ENCODE measurements around the gene GNG5. TPM values are rescaled to one million over a fixed set of nuclear protein-coding genes. Genes with fewer than 3 reads are reported as not detected.

GNG5 gene
- total and polyA plus RNA-seq, 5 donors from 2014 or later, result 33.0 to 318 (median 233) TPM

GRCh38 chr1:84488107-84488506 lies 18.3 kb downstream of the GNG5 start:
- H3K4me3 Mint-ChIP-seq, result no peak overlapping the region
- no peak for DNase-seq
- peaks cover 0 to 4% (median 0%) of the 10 kb centered on the region in 7 donors for H3K9me3 Mint-ChIP-seq
- no peak overlapping the region for H3K4me3 ChIP-seq (ENCODE audit: low read depth, low read length)
- peaks cover 34 to 52% (median 45%) of the 10 kb centered on the region in 4 donors for H3K4me1 Mint-ChIP-seq
- no peaks in the 10 kb centered on the region for H3K9me3 ChIP-seq (ENCODE audit: control insufficient read depth in 2 of 2, low read length in 2 of 2)
- peaks cover 76% of the 10 kb centered on the region for H3K36me3 ChIP-seq (ENCODE audit: control insufficient read depth, insufficient read depth, low read length)
- no peak overlapping the region for H3K27ac ChIP-seq (ENCODE audit: insufficient read depth, low read length, poor library complexity, severe bottlenecking)
- no peaks in the 10 kb centered on the region for H3K4me1 ChIP-seq (ENCODE audit: control insufficient read depth, insufficient read depth, low read length, poor library complexity, severe bottlenecking)
- no peak for ATAC-seq (ENCODE audit: low read depth in 2 of 2)
- H3K27ac Mint-ChIP-seq, result no peak overlapping the region
- peaks cover 48% of the 10 kb centered on the region for H3K36me3 Mint-ChIP-seq
- no peaks in the 10 kb centered on the region for H3K27me3 Mint-ChIP-seq
- no peaks in the 10 kb centered on the region for H3K27me3 ChIP-seq (ENCODE audit: control insufficient read depth, insufficient read depth, low read length)

GRCh38 chr1:84481317-84481716 lies 25.1 kb downstream of the GNG5 start:
- H3K9me3 Mint-ChIP-seq, result peaks cover 4 to 13% (median 6%) of the 10 kb centered on the region in 7 donors
- H3K27me3 Mint-ChIP-seq, result peaks cover 22% of the 10 kb centered on the region
- H3K27ac ChIP-seq (ENCODE audit: insufficient read depth, low read length, poor library complexity, severe bottlenecking), result no peak overlapping the region
- peaks cover 0 to 4% of the 10 kb centered on the region in 2 experiments for H3K9me3 ChIP-seq (ENCODE audit: control insufficient read depth in 2 of 2, low read length in 2 of 2)
- no peak for ATAC-seq (ENCODE audit: low read depth in 2 of 2)
- H3K4me1 ChIP-seq (ENCODE audit: control insufficient read depth, insufficient read depth, low read length, poor library complexity, severe bottlenecking), result peaks cover 27% of the 10 kb centered on the region
- peaks cover 39 to 65% (median 51%) of the 10 kb centered on the region in 4 donors for H3K4me1 Mint-ChIP-seq
- peaks cover 39% of the 10 kb centered on the region for H3K36me3 ChIP-seq (ENCODE audit: control insufficient read depth, insufficient read depth, low read length)
- H3K4me3 Mint-ChIP-seq, result peak overlapping the region; percentile 51 to 97 (median 68)
- H3K36me3 Mint-ChIP-seq, result peaks cover 39% of the 10 kb centered on the region
- peak overlapping the region in 1 of 3 donors; percentile 63 for H3K27ac Mint-ChIP-seq
- peak overlapping the region; percentile 89 for H3K4me3 ChIP-seq (ENCODE audit: low read depth, low read length)
- DNase-seq, result no peak
- peaks cover 9% of the 10 kb centered on the region for H3K27me3 ChIP-seq (ENCODE audit: control insufficient read depth, insufficient read depth, low read length)

GRCh38 chr1:84480650-84481049 lies 25.7 kb downstream of the GNG5 start:
- peak overlapping the region; percentile 89 for H3K4me3 ChIP-seq (ENCODE audit: low read depth, low read length)
- H3K4me3 Mint-ChIP-seq, result peak overlapping the region; percentile 76 to 100 (median 97)
- DNase-seq (no peak), ATAC-seq (ENCODE audit: low read depth in 2 of 2) (no peak)
- no peak overlapping the region for H3K27ac ChIP-seq (ENCODE audit: insufficient read depth, low read length, poor library complexity, severe bottlenecking)
- H3K4me1 Mint-ChIP-seq, result peaks cover 33 to 58% (median 45%) of the 10 kb centered on the region in 4 donors
- H3K36me3 Mint-ChIP-seq, result peaks cover 34% of the 10 kb centered on the region
- peaks cover 4 to 13% (median 6%) of the 10 kb centered on the region in 7 donors for H3K9me3 Mint-ChIP-seq
- peaks cover 27% of the 10 kb centered on the region for H3K4me1 ChIP-seq (ENCODE audit: control insufficient read depth, insufficient read depth, low read length, poor library complexity, severe bottlenecking)
- H3K9me3 ChIP-seq (ENCODE audit: control insufficient read depth in 2 of 2, low read length in 2 of 2), result peaks cover 0 to 4% of the 10 kb centered on the region in 2 experiments
- H3K27me3 Mint-ChIP-seq, result peaks cover 27% of the 10 kb centered on the region
- H3K27me3 ChIP-seq (ENCODE audit: control insufficient read depth, insufficient read depth, low read length), result peaks cover 10% of the 10 kb centered on the region
- peaks cover 35% of the 10 kb centered on the region for H3K36me3 ChIP-seq (ENCODE audit: control insufficient read depth, insufficient read depth, low read length)
- H3K27ac Mint-ChIP-seq, result peak overlapping the region in 1 of 3 donors; percentile 43

DNA sequence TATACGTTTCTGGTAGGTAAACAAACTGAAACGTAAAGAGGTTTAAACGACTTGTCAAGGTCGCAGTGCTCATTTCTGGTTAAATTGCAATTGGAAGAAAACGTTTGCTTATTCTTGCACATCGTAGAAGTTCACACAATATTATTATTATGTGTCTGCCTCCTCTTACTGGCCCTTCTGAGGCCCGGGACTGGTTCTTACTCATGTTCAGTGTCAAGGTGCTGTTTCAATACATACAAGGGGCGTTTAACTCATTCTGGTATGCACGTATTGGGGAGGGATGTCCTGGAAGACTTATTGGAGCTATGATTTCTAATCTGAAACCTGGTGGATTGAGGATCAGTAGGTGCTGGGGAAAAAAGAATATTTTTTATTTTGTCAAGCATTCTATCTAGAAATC lies 26.4 kb downstream of the GNG5 start:
- Mint-ChIP-seq H3K27ac (peak overlapping the region in 2 of 3 donors; percentile 96 to 99), H3K4me3 (peak overlapping the region; percentile 97 to 100 (median 98)), H3K9me3 (peaks cover 4 to 13% (median 6%) of the 10 kb centered on the region in 7 donors), H3K36me3 (peaks cover 33% of the 10 kb centered on the region), H3K4me1 (peaks cover 33 to 55% (median 43%) of the 10 kb centered on the region in 4 donors), H3K27me3 (peaks cover 33% of the 10 kb centered on the region)
- ATAC-seq (ENCODE audit: low read depth in 2 of 2), result no peak
- Histone ChIP-seq H3K4me3 (ENCODE audit: low read depth, low read length) (peak overlapping the region; percentile 89), H3K27ac (ENCODE audit: insufficient read depth, low read length, poor library complexity, severe bottlenecking) (peak overlapping the region; percentile 87), H3K27me3 (ENCODE audit: control insufficient read depth, insufficient read depth, low read length) (peaks cover 16% of the 10 kb centered on the region), H3K36me3 (ENCODE audit: control insufficient read depth, insufficient read depth, low read length) (peaks cover 29% of the 10 kb centered on the region), H3K9me3 (ENCODE audit: control insufficient read depth in 2 of 2, low read length in 2 of 2) (peaks cover 0 to 4% of the 10 kb centered on the region in 2 experiments), H3K4me1 (ENCODE audit: control insufficient read depth, insufficient read depth, low read length, poor library complexity, severe bottlenecking) (peaks cover 27% of the 10 kb centered on the region)
- peak in 1 of 3 donors; percentile 19 for DNase-seq

- H3K4me3 ChIP-seq (ENCODE audit: low read depth, low read length), result peak within 1 kb of the TSS; percentile 89
- Mint-ChIP-seq H3K9me3 (peaks cover 4 to 13% (median 6%) of the 10 kb centered on the region in 7 donors), H3K4me3 (peak within 1 kb of the TSS; percentile 97 to 100 (median 98)), H3K27me3 (peaks cover 41% of the 10 kb centered on the region), H3K36me3 (peaks cover 29% of the 10 kb centered on the region), H3K27ac (peak within 1 kb of the TSS; percentile 96 to 99 (median 99)), H3K4me1 (peaks cover 31 to 48% (median 40%) of the 10 kb centered on the region in 4 donors)
- H3K4me1 ChIP-seq (ENCODE audit: control insufficient read depth, insufficient read depth, low read length, poor library complexity, severe bottlenecking), result peaks cover 27% of the 10 kb centered on the region
- H3K36me3 ChIP-seq (ENCODE audit: control insufficient read depth, insufficient read depth, low read length), result peaks cover 23% of the 10 kb centered on the region
- DNase-seq, result peak; percentile 67 to 91 (median 84)
- H3K9me3 ChIP-seq (ENCODE audit: control insufficient read depth in 2 of 2, low read length in 2 of 2), result peaks cover 0 to 4% of the 10 kb centered on the region in 2 experiments
- H3K27me3 ChIP-seq (ENCODE audit: control insufficient read depth, insufficient read depth, low read length), result peaks cover 21% of the 10 kb centered on the region
- H3K27ac ChIP-seq (ENCODE audit: insufficient read depth, low read length, poor library complexity, severe bottlenecking), result peak within 1 kb of the TSS; percentile 87
- ATAC-seq (ENCODE audit: low read depth in 2 of 2), result peak; percentile 90 to 93
Observed at GRCh38 chr1:84478876-84479868, 27.2 kb downstream of the GNG5 start, which contains the start of gene RPF1. Gene RPF1 (plus strand): TSS chr1:84479266. CDS start chr1:84479282, 16 bp downstream.

- peaks cover 12 to 25% (median 17%) of the 10 kb centered on the region in 4 donors for H3K4me1 Mint-ChIP-seq
- peaks cover 9% of the 10 kb centered on the region for H3K36me3 Mint-ChIP-seq
- H3K4me3 ChIP-seq (ENCODE audit: low read depth, low read length), result no peak overlapping the region
- no peak overlapping the region for H3K4me3 Mint-ChIP-seq
- no peak overlapping the region for H3K27ac Mint-ChIP-seq
- H3K27ac ChIP-seq (ENCODE audit: insufficient read depth, low read length, poor library complexity, severe bottlenecking), result no peak overlapping the region
- peaks cover 0 to 4% of the 10 kb centered on the region in 2 experiments for H3K9me3 ChIP-seq (ENCODE audit: control insufficient read depth in 2 of 2, low read length in 2 of 2)
- peaks cover 3% of the 10 kb centered on the region for H3K36me3 ChIP-seq (ENCODE audit: control insufficient read depth, insufficient read depth, low read length)
- H3K27me3 Mint-ChIP-seq, result peaks cover 67% of the 10 kb centered on the region
- DNase-seq (no peak), ATAC-seq (ENCODE audit: low read depth in 2 of 2) (no peak)
- peaks cover 20% of the 10 kb centered on the region for H3K4me1 ChIP-seq (ENCODE audit: control insufficient read depth, insufficient read depth, low read length, poor library complexity, severe bottlenecking)
- H3K9me3 Mint-ChIP-seq, result peaks cover 4 to 13% (median 6%) of the 10 kb centered on the region in 7 donors
- peaks cover 36% of the 10 kb centered on the region for H3K27me3 ChIP-seq (ENCODE audit: control insufficient read depth, insufficient read depth, low read length)
Observed at GRCh38 chr1:84476225-84476624, 30.2 kb downstream of the GNG5 start.

DNA sequence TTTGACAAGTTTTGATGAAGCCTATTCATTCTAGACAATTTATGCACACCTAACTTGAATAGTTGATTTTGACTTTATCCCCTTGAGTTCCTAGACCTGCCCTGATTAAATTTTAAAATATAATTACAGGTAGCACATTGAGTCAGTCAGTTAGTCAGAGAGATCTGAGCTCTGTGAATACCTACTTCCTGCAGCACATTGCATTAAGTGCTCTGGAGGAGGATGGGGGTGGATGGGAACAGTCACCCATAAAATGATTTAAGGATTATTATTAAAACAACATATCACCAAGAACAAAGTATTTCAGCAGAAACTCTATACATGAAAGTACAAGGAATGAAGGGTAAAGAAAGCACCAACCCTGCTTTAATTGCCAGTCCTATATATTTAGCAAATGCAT lies 39.1 kb downstream of the GNG5 start:
- no peak for DNase-seq
- H3K27me3 Mint-ChIP-seq, result peaks cover 59% of the 10 kb centered on the region
- no peak overlapping the region for H3K4me3 Mint-ChIP-seq

More for the DNA sequence above, 39.1 kb downstream of the GNG5 start:
- Histone ChIP-seq H3K27me3 (ENCODE audit: control insufficient read depth, insufficient read depth, low read length) (peaks cover 50% of the 10 kb centered on the region), H3K9me3 (ENCODE audit: control insufficient read depth in 2 of 2, low read length in 2 of 2) (no peaks in the 10 kb centered on the region), H3K36me3 (ENCODE audit: control insufficient read depth, insufficient read depth, low read length) (no peaks in the 10 kb centered on the region), H3K4me1 (ENCODE audit: control insufficient read depth, insufficient read depth, low read length, poor library complexity, severe bottlenecking) (no peaks in the 10 kb centered on the region), H3K27ac (ENCODE audit: insufficient read depth, low read length, poor library complexity, severe bottlenecking) (no peak overlapping the region), H3K4me3 (ENCODE audit: low read depth, low read length) (no peak overlapping the region)
- H3K36me3 Mint-ChIP-seq, result no peaks in the 10 kb centered on the region
- no peak overlapping the region for H3K27ac Mint-ChIP-seq
- H3K4me1 Mint-ChIP-seq, result no peaks in the 10 kb centered on the region
- ATAC-seq (ENCODE audit: low read depth in 2 of 2), result no peak
- H3K9me3 Mint-ChIP-seq, result peaks cover 0 to 1% (median 0%) of the 10 kb centered on the region in 7 donors

Measured in CD4-positive, CD25-positive, alpha-beta regulatory T cell (primary cell).